Upper lobe of left lung (tissue), 6 donors: Measurements from ENCODE around the gene ACAP2. TPM values are rescaled to one million over a fixed set of nuclear protein-coding genes. Genes with fewer than 3 reads are reported as not detected.

Source experiments
- ATAC-seq, 2 donors: fragments of 200-7000 bp; cut with Tn5 transposase; one replicate each; pipeline ENCODE4 v1.9.1; 2022; ENCODE audit warnings: mild to moderate bottlenecking in 2 of 2, moderate library complexity in 2 of 2; ENCODE audit not compliant: low FRiP score in 2 of 2
- DNase-seq, 2 donors: peaks; one replicate each; pipeline ENCODE4 v3.0.0-alpha.2; 2019 to 2020
- H3K27ac ChIP-seq, 4 donors: fragments of 200-600 bp; sonication (generic); one replicate each; pipeline ENCODE4 v1.5.1; 2016 to 2019
- H3K27me3 ChIP-seq, 4 donors: fragments of 200-600 bp; sonication (generic); one replicate each; pipeline ENCODE4 v1.5.1; 2017 to 2019
- H3K36me3 ChIP-seq, 4 donors: fragments of 200-600 bp; sonication (generic); one replicate each; pipeline ENCODE4 v1.5.1; 2016 to 2019
- H3K4me1 ChIP-seq, 4 donors: fragments of 200-600 bp; sonication (generic); one replicate each; pipeline ENCODE4 v1.5.1; 2018 to 2019
- H3K4me3 ChIP-seq, 4 donors: fragments of 200-600 bp; sonication (generic); one replicate each; pipeline ENCODE4 v1.5.1; 2017 to 2019; ENCODE audit warnings: mild to moderate bottlenecking in 2 of 4, moderate library complexity in 1 of 4
- H3K9me3 ChIP-seq, 4 donors: fragments of 200-600 bp; sonication (generic); one replicate each; pipeline ENCODE4 v1.5.1; 2018 to 2019
- EP300 ChIP-seq, 4 donors: sonication (generic); formaldehyde crosslinking; IDR thresholded peaks; one replicate each; pipeline ENCODE4 v1.5.1; 2017; ENCODE audit warnings: antibody characterized with exemption in 4 of 4, control low read depth in 2 of 4
- POLR2A ChIP-seq, 4 donors: fragments of 450-650 bp; IDR thresholded peaks; one replicate each; pipeline ENCODE4 v1.5.1; 2016 to 2017; ENCODE audit warnings: antibody characterized with exemption in 4 of 4, mild to moderate bottlenecking in 2 of 4
- POLR2AphosphoS5 ChIP-seq, 2 donors: sonication (generic); formaldehyde crosslinking; IDR thresholded peaks; one replicate each; pipeline ENCODE4 v1.5.1; 2017; ENCODE audit warnings: antibody characterized with exemption in 2 of 2
- WGBS, 2 donors: methylation state at CpG; one replicate each; pipeline ENCODE4 v1.1.5; 2017 to 2018; 5-methylcytosine and 5-hydroxymethylcytosine counted together
- total RNA-seq, 6 donors: library from RNA; depleted of rRNA in 4 of 6; stranded (reverse); fragments of >200 nt in 4 of 6; gene quantifications; one replicate each; pipeline versions ENCODE4 v1.1.0 to v1.2.1, GENCODE V29; 2016 to 2021
- TF ChIP-seq, protein P1 (sequence below), 6 experiments: fragments of 450-650 bp in 4 of 6; fragments of 200-600 bp in 2 of 6; sonication (generic) in 2 of 6; IDR thresholded peaks; one replicate each; pipeline ENCODE4 v1.5.1; 2016 to 2019; ENCODE audit warnings: antibody characterized with exemption in 6 of 6
- donor health status: DM: no; HTN: no; CAD: no; lungs with moderate emphysema.
- donor health status: DM: no; HTN: yes; CAD: no; lungs with severe emphysema.

The ACAP2 gene
- total RNA-seq, 6 donors from 2014 or later, result 30.6 to 75.2 (median 52.3) TPM

GRCh38 chr3:195260280-195260905 lies 182.4 kb downstream of the ACAP2 start:
- no peaks in the 10 kb centered on the region for H3K9me3 ChIP-seq
- H3K36me3 ChIP-seq, result no peaks in the 10 kb centered on the region
- TF ChIP-seq POLR2A (IDR thresholded peaks at IDR 0.05) (no peak), POLR2AphosphoS5 (IDR thresholded peaks at IDR 0.05) (peak in 1 of 2 donors; percentile 16)
- TF ChIP-seq, protein P1, sequence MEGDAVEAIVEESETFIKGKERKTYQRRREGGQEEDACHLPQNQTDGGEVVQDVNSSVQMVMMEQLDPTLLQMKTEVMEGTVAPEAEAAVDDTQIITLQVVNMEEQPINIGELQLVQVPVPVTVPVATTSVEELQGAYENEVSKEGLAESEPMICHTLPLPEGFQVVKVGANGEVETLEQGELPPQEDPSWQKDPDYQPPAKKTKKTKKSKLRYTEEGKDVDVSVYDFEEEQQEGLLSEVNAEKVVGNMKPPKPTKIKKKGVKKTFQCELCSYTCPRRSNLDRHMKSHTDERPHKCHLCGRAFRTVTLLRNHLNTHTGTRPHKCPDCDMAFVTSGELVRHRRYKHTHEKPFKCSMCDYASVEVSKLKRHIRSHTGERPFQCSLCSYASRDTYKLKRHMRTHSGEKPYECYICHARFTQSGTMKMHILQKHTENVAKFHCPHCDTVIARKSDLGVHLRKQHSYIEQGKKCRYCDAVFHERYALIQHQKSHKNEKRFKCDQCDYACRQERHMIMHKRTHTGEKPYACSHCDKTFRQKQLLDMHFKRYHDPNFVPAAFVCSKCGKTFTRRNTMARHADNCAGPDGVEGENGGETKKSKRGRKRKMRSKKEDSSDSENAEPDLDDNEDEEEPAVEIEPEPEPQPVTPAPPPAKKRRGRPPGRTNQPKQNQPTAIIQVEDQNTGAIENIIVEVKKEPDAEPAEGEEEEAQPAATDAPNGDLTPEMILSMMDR (IDR thresholded peaks at IDR 0.05), result peak in 1 of 6 experiments; percentile 10
- H3K27me3 ChIP-seq, result no peaks in the 10 kb centered on the region
- peak overlapping the region; percentile 35 to 71 (median 66) for H3K4me3 ChIP-seq
- H3K4me1 ChIP-seq, result peaks cover 26 to 45% (median 40%) of the 10 kb centered on the region in 4 donors
- WGBS, 2 donors, result 6 to 27% methylated on average over 7 to 23 of the region's 41 CpGs
- peak in 1 of 2 donors; percentile 66 for DNase-seq
- ATAC-seq, result peak; percentile 38 to 47
- H3K27ac ChIP-seq, result peak overlapping the region; percentile 77 to 96 (median 96)

DNA sequence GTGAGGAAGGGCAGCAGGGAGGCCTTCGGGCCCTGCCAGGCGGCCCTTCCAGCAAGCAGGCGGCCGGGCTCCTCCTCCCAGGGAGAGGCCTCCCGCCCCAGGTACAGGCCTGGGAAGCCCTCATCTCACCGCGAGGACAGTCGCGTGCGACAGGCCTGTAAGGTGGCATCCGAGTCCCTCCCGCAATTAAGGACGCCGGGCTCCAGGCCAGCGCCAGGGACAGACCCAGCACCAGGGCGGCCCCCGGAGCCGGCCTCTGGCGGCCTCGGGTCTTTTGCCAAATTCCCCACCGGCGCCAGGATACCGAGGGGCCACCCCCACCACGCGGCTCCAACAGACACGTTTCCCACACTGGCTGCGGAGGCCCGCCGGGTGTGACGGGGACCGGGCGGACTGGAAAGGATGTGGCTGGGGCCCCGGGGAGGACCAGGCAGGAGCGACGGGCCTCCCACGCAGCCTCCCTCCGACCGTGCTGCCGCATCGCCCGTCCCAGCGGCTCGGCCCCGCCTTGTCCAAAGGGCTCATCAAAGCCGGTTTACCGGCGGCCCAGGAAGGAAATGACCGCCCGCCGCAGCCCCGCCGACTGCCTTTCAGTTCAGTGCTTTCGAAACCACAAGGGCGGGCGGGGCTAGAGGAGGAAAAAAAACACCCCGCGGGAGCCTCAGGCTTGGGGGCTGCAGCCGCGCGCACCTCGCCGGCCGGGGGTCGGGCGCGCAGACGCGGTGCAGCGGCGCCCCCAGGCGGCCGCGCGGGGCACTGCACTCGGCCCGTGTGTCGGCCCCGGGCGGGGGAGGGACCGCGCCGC lies 183.1 kb downstream of the ACAP2 start:
- H3K4me3 ChIP-seq, result peak overlapping the region; percentile 13 to 71 (median 66)
- WGBS, 2 donors, result 0 to 3% methylated on average over 3 to 51 of the region's 82 CpGs
- H3K4me1 ChIP-seq, result peaks cover 26 to 45% (median 40%) of the 10 kb centered on the region in 4 donors
- H3K27me3 ChIP-seq, result no peaks in the 10 kb centered on the region
- TF ChIP-seq, protein P1 (IDR thresholded peaks at IDR 0.05), result peak; percentile 99 to 100 (median 100)
- TF ChIP-seq POLR2AphosphoS5 (IDR thresholded peaks at IDR 0.05) (peak; percentile 79 to 84), EP300 (IDR thresholded peaks at IDR 0.05) (peak in 1 of 4 donors; percentile 7), POLR2A (IDR thresholded peaks at IDR 0.05) (peak in 2 of 4 donors; percentile 39 to 73)
- no peaks in the 10 kb centered on the region for H3K9me3 ChIP-seq
- H3K27ac ChIP-seq, result peak overlapping the region; percentile 93 to 96 (median 96)
- DNase-seq (peak; percentile 88 to 97), ATAC-seq (peak; percentile 90 to 97)
- no peaks in the 10 kb centered on the region for H3K36me3 ChIP-seq

- DNase-seq (no peak), ATAC-seq (peak in 1 of 2 donors; percentile 0)
- TF ChIP-seq POLR2A (IDR thresholded peaks at IDR 0.05) (no peak), POLR2AphosphoS5 (IDR thresholded peaks at IDR 0.05) (no peak), EP300 (IDR thresholded peaks at IDR 0.05) (no peak)
- TF ChIP-seq, protein P1 (IDR thresholded peaks at IDR 0.05), result no peak
- H3K27me3 ChIP-seq, result no peaks in the 10 kb centered on the region
- peaks cover 26 to 43% (median 37%) of the 10 kb centered on the region in 4 donors for H3K4me1 ChIP-seq
- peak overlapping the region in 3 of 4 donors; percentile 66 to 71 (median 67) for H3K4me3 ChIP-seq
- no peaks in the 10 kb centered on the region for H3K9me3 ChIP-seq
- H3K36me3 ChIP-seq, result no peaks in the 10 kb centered on the region
- whole genome bisulfite sequencing, 2 donors, result 65 to 93% methylated on average over 2 to 7 of the region's 7 CpGs
- H3K27ac ChIP-seq, result peak overlapping the region; percentile 93 to 96 (median 96)
These were observed 183.7 kb downstream of the ACAP2 start for GRCh38 chr3:195259154-195259474.

DNA sequence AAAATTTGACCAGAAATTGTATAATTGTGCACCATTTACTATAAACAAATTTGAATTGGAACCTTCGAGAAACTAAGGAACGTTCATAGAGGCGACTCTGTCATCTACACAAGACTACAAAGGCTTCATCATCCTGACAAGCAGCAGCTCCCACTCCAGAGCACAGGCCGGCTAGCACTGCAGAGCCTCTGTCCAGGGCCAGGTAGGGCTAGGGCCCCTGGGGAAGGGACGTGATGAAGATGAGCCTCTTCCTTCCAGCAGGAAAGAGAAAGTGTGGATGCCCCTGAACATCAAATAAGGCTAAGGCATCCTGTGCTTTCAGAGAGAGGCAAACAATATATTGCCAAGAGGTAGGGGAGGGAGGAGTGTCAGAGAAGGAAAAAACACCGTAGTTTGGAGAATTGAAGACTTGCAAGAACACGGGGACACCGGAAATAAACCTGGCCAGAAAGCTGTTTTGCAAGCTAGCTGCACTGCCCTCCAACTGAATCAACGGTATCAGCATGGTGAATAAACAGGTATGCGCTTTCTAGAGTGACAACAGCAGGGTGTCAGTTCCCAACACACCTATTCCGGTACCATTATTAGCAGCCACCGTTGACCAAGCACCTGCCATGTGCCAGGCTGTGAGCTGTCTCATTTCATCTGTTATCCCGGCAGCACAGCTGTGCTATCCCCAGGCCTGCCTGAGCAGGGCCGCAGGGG lies 184.2 kb downstream of the ACAP2 start:
- Histone ChIP-seq H3K27ac (peak overlapping the region; percentile 93 to 96 (median 96)), H3K27me3 (no peaks in the 10 kb centered on the region), H3K36me3 (no peaks in the 10 kb centered on the region), H3K4me1 (peaks cover 26 to 38% (median 33%) of the 10 kb centered on the region in 4 donors), H3K4me3 (peak overlapping the region in 1 of 4 donors; percentile 67), H3K9me3 (no peaks in the 10 kb centered on the region)
- ATAC-seq (peak in 1 of 2 donors; percentile 2), DNase-seq (peak in 1 of 2 donors; percentile 53)
- 58 to 67% methylated on average over 12 to 14 of the region's 14 CpGs for WGBS, 2 donors
- TF ChIP-seq POLR2A (IDR thresholded peaks at IDR 0.05) (no peak), EP300 (IDR thresholded peaks at IDR 0.05) (no peak), POLR2AphosphoS5 (IDR thresholded peaks at IDR 0.05) (no peak)
- TF ChIP-seq, protein P1 (IDR thresholded peaks at IDR 0.05), result no peak
